NOMO-1 (cell line): ENCODE data around the gene DOC2B.
"Not testable (repeated sequence)": the region's sequence is repeated elsewhere in the genome, so short reads cannot be mapped to it uniquely, and the experiment has no call there.

Experiments used
- DNase-seq, 2 experiments: peaks; one replicate each; lab custom pipeline; 2025; ENCODE audit not compliant: unreplicated experiment in 2 of 2; lab: John Stamatoyannopoulos, UW

DOC2B gene

GRCh38 chr17:193426-193810 is 12.0 kb upstream of the DOC2B start:
- no peak for DNase-seq

GRCh38 chr17:192666-193425 is 11.4 kb upstream of the DOC2B start:
- no peak for DNase-seq

- no peak for DNase-seq
Measured at GRCh38 chr17:189444-189843, 8.0 kb upstream of the DOC2B start.

GRCh38 chr17:187130-187529 is 5.7 kb upstream of the DOC2B start:
- no peak for DNase-seq

GRCh38 chr17:185445-186138 is 4.1 kb upstream of the DOC2B start:
- no peak for DNase-seq

- DNase-seq = no peak
Measured at GRCh38 chr17:183021-183420, 1.6 kb upstream of the DOC2B start.

- DNase-seq = no peak
Measured at GRCh38 chr17:182050-182751, 751 bp upstream of the DOC2B start.

GRCh38 chr17:180381-181244 is 837 bp downstream of the DOC2B start:
- no peak for DNase-seq

GRCh38 chr17:179781-180380 is 1.6 kb downstream of the DOC2B start:
- DNase-seq = no peak

- DNase-seq = no peak
Measured at GRCh38 chr17:179066-179432, 2.4 kb downstream of the DOC2B start.

- DNase-seq = no peak
Measured at GRCh38 chr17:178292-179065, 3.0 kb downstream of the DOC2B start.

- DNase-seq = no peak
Measured at GRCh38 chr17:177762-178161, 3.7 kb downstream of the DOC2B start.

GRCh38 chr17:177155-177554 is 4.3 kb downstream of the DOC2B start:
- no peak for DNase-seq

GRCh38 chr17:173166-173911 is 8.1 kb downstream of the DOC2B start:
- DNase-seq = no peak

- DNase-seq = no peak
Measured at GRCh38 chr17:172401-172800, 9.0 kb downstream of the DOC2B start.

GRCh38 chr17:171871-172270 is 9.6 kb downstream of the DOC2B start:
- no peak for DNase-seq

GRCh38 chr17:170130-170670 is 11.2 kb downstream of the DOC2B start:
- no peak for DNase-seq

- not testable (repeated sequence) for DNase-seq
Measured at GRCh38 chr17:168614-169013, 12.8 kb downstream of the DOC2B start.

GRCh38 chr17:165939-166338 is 15.5 kb downstream of the DOC2B start:
- DNase-seq = no peak
